ENCODE measurements around the gene ATP8A1.

- peak; percentile 78 for TF ChIP-seq CTCF (IDR thresholded peaks at IDR 0.05; ENCODE audit: borderline replicate concordance, extremely low read depth, low read length, poor library complexity, severe bottlenecking)
- TF ChIP-seq EZH2 (IDR thresholded peaks at IDR 0.05; ENCODE audit: borderline replicate concordance, low read depth, low read length, severe bottlenecking): no peak
These were observed 137.0 kb downstream of the ATP8A1 start for GRCh38 chr4:42519803-42520417.
